GM18511 (cell line): ENCODE data around the gene REPIN1.
"Not testable (repeated sequence)": the region's sequence is repeated elsewhere in the genome, so short reads cannot be mapped to it uniquely, and the experiment has no call there.

Experiments used
- ATAC-seq: cut with Tn5 transposase; IDR thresholded peaks from one replicate; pipeline ENCODE4 v1.9.1; 2021; ENCODE audit warnings: mild to moderate bottlenecking, moderate library complexity; ENCODE audit not compliant: unreplicated experiment

REPIN1 gene

GRCh38 chr7:150374472-150374871, 5.8 kb downstream of the REPIN1 start:
- ATAC-seq, result no peak

- ATAC-seq, result no peak
Observed at GRCh38 chr7:150375662-150376521, 7.3 kb downstream of the REPIN1 start.

GRCh38 chr7:150376560-150376959, 7.9 kb downstream of the REPIN1 start:
- ATAC-seq, result no peak

GRCh38 chr7:150377196-150377595, 8.6 kb downstream of the REPIN1 start:
- ATAC-seq, result no peak

GRCh38 chr7:150377635-150378034, 9.0 kb downstream of the REPIN1 start:
- ATAC-seq, result no peak

- peak; percentile 24 for ATAC-seq
Observed at GRCh38 chr7:150378115-150378852, 9.7 kb downstream of the REPIN1 start.

- peak; percentile 81 for ATAC-seq
Observed at GRCh38 chr7:150378853-150379440, 10.3 kb downstream of the REPIN1 start, which contains the start of gene ZNF775. Gene ZNF775 (plus strand): TSS chr7:150379330. CDS start chr7:150388471, 9,141 bp downstream.

GRCh38 chr7:150379441-150380379, 11.1 kb downstream of the REPIN1 start:
- peak; percentile 2 for ATAC-seq

- ATAC-seq, result no peak
Observed at GRCh38 chr7:150380463-150380862, 11.8 kb downstream of the REPIN1 start.

GRCh38 chr7:150381096-150381495, 12.5 kb downstream of the REPIN1 start:
- ATAC-seq, result no peak

- no peak for ATAC-seq
Observed at GRCh38 chr7:150381785-150382122, 13.1 kb downstream of the REPIN1 start.

GRCh38 chr7:150382123-150382843, 13.7 kb downstream of the REPIN1 start:
- no peak for ATAC-seq

GRCh38 chr7:150382844-150383225, 14.2 kb downstream of the REPIN1 start:
- ATAC-seq, result no peak

- ATAC-seq, result no peak
Observed at GRCh38 chr7:150383710-150384397, 15.2 kb downstream of the REPIN1 start.

- no peak for ATAC-seq
Observed at GRCh38 chr7:150384406-150385301, 16.0 kb downstream of the REPIN1 start.

GRCh38 chr7:150385302-150385723, 16.7 kb downstream of the REPIN1 start:
- ATAC-seq, result no peak

- not testable (repeated sequence) for ATAC-seq
Observed at GRCh38 chr7:150385884-150386283, 17.3 kb downstream of the REPIN1 start.

GRCh38 chr7:150388306-150388705, 19.7 kb downstream of the REPIN1 start:
- no peak for ATAC-seq
